HCT116 (cell line): Measurements from ENCODE around the gene ADAM30. TPM values are rescaled to one million over a fixed set of nuclear protein-coding genes. Genes with fewer than 3 reads are reported as not detected.

Experiments
- ATAC-seq: fragments of 200-7000 bp; cut with Tn5 transposase; 2 replicates; pipeline ENCODE4 v1.9.1; 2020; ENCODE audit warnings: mild to moderate bottlenecking, moderate library complexity
- BruUV-seq: library from RNA; stranded (reverse); fragments of 400-500 nt; replicated peaks from 2 replicates; lab custom pipeline; 2021; lab: Mats Ljungman, UMichigan
- CTCF ChIA-PET: fragments of 300-600 bp; sonication (Branson Sonifier 250); formaldehyde crosslinking; loops from one replicate; lab custom pipeline; 2021; ENCODE audit warnings: antibody characterized with exemption; lab: Charles Lee
- POLR2A ChIA-PET: fragments of 300-600, 350-600 bp; sonication (Branson Sonifier 250); formaldehyde crosslinking; loops from one replicate; lab custom pipeline; 2021; ENCODE audit warnings: antibody characterized with exemption; lab: Charles Lee
- RAD21 ChIA-PET, 2 experiments: fragments of 300-600 bp; sonication (Branson Sonifier 250); formaldehyde crosslinking; loops; one replicate each; lab custom pipeline; 2023; ENCODE audit warnings: low total read pairs in 2 of 2; ENCODE audit not compliant: uncharacterized antibody in 2 of 2, unreplicated experiment in 2 of 2, low non-redundant PET in 1 of 2; lab: Charles Lee
- DNase-seq: peaks from one replicate; pipeline ENCODE4 v3.0.0-alpha.2; 2010; ENCODE audit warnings: low read depth, low spot score
- H2AFZ ChIP-seq: fragments of 200-600 bp; shearing (Covaris generic), sonication (generic); 2 replicates; pipeline ENCODE4 v1.6.1; 2017; ENCODE audit warnings: low read depth, mixed run types, mixed read lengths, antibody characterized with exemption, low read length; ENCODE audit not compliant: poor library complexity, severe bottlenecking
- H3K27ac ChIP-seq: 2 replicates; pipeline ENCODE4 v1.5.1; 2012; ENCODE audit warnings: low read depth, low read length
- H3K27me3 ChIP-seq: fragments of 200-600 bp; sonication (generic); 2 replicates; pipeline ENCODE4 v1.6.1; 2016; ENCODE audit warnings: mixed run types, low read length, mixed read lengths; ENCODE audit not compliant: insufficient read depth
- H3K36me3 ChIP-seq, 2 experiments: fragments of 200-500 bp in 1 of 2; fragments of 200-600 bp in 1 of 2; sonication (Bioruptor generic) in 1 of 2; sonication (generic) in 1 of 2; 2 replicates each; pipeline versions ENCODE4 v1.5.1 to v1.6.1; 2014 to 2016; ENCODE audit warnings: low read length in 2 of 2, inconsistent platforms in 1 of 2, mixed read lengths in 1 of 2, mixed run types in 1 of 2; ENCODE audit not compliant: insufficient read depth in 2 of 2, control insufficient read depth in 1 of 2
- H3K4me1 ChIP-seq, 2 experiments: fragments of 200-600 bp in 1 of 2; sonication (generic) in 1 of 2; 2 replicates each; pipeline versions ENCODE4 v1.5.1 to v1.6.1; 2012 to 2017; ENCODE audit warnings: low read length in 2 of 2, inconsistent platforms in 1 of 2, mild to moderate bottlenecking in 1 of 2, mixed read lengths in 1 of 2, mixed run types in 1 of 2, moderate library complexity in 1 of 2; ENCODE audit not compliant: insufficient read depth in 2 of 2, control insufficient read depth in 1 of 2
- H3K4me2 ChIP-seq: fragments of 200-600 bp; sonication (generic); 2 replicates; pipeline ENCODE4 v1.6.1; 2017; ENCODE audit warnings: mixed run types, low read length, mixed read lengths
- H3K4me3 ChIP-seq, 2 experiments: fragments of 200-600 bp in 1 of 2; sonication (generic) in 1 of 2; replicated peaks in 1 of 2; 2 replicates each; pipeline ENCODE4 v1.5.1; 2011 to 2016; ENCODE audit warnings: low read length in 2 of 2, control low read depth in 1 of 2, low read depth in 1 of 2, mild to moderate bottlenecking in 1 of 2, mixed read lengths in 1 of 2, mixed run types in 1 of 2
- H3K79me2 ChIP-seq: fragments of 200-600 bp; sonication (generic); 2 replicates; pipeline ENCODE4 v1.6.1; 2017; ENCODE audit warnings: mild to moderate bottlenecking, mixed run types, low read length, moderate library complexity, mixed read lengths; ENCODE audit not compliant: insufficient read depth
- H3K9ac ChIP-seq: fragments of 200-600 bp; sonication (generic); 2 replicates; pipeline ENCODE4 v1.6.1; 2016; ENCODE audit warnings: low read length, mixed read lengths
- H3K9me2 ChIP-seq: fragments of 200-600 bp; sonication (generic), shearing (Covaris generic); 2 replicates; pipeline ENCODE4 v1.6.1; 2017; ENCODE audit warnings: mixed run types, mild to moderate bottlenecking, moderate library complexity; ENCODE audit not compliant: insufficient read depth
- H3K9me3 ChIP-seq, 2 experiments: fragments of 200-500 bp in 1 of 2; fragments of 200-600 bp in 1 of 2; sonication (Bioruptor generic) in 1 of 2; sonication (generic) in 1 of 2; 2 replicates each; pipeline ENCODE4 v1.6.1; 2014 to 2017; ENCODE audit warnings: low read length in 2 of 2, mixed read lengths in 2 of 2, inconsistent platforms in 1 of 2, low read depth in 1 of 2, mild to moderate bottlenecking in 1 of 2, mixed run types in 1 of 2, moderate library complexity in 1 of 2; ENCODE audit not compliant: control insufficient read depth in 1 of 2, insufficient read depth in 1 of 2
- H4K20me1 ChIP-seq: fragments of 200-600 bp; sonication (generic), shearing (Covaris generic); 2 replicates; pipeline ENCODE4 v1.6.1; 2017; ENCODE audit warnings: mixed run types, mild to moderate bottlenecking, moderate library complexity; ENCODE audit not compliant: insufficient read depth
- ATF3 ChIP-seq: IDR thresholded peaks from 2 replicates; pipeline ENCODE4 v1.6.1; 2012
- CEBPB ChIP-seq: IDR thresholded peaks from 2 replicates; pipeline ENCODE4 v1.6.1; 2012; ENCODE audit warnings: low read depth
- EGR1 ChIP-seq: IDR thresholded peaks from 2 replicates; pipeline ENCODE4 v1.6.1; 2012; ENCODE audit warnings: low read depth
- ELF1 ChIP-seq: IDR thresholded peaks from 2 replicates; pipeline ENCODE4 v1.6.1; 2012; ENCODE audit warnings: low read depth, borderline replicate concordance
- EZH2phosphoT487 ChIP-seq: fragments of 200-600 bp; IDR thresholded peaks from 2 replicates; pipeline ENCODE4 v1.6.1; 2018; ENCODE audit warnings: antibody characterized with exemption, borderline replicate concordance
- FOSL1 ChIP-seq: IDR thresholded peaks from 2 replicates; pipeline ENCODE4 v1.6.1; 2012; ENCODE audit warnings: low read depth
- JUND ChIP-seq: IDR thresholded peaks from 2 replicates; pipeline ENCODE4 v1.6.1; 2012
- MAX ChIP-seq: IDR thresholded peaks from 2 replicates; pipeline ENCODE4 v1.6.1; 2012
- POLR2AphosphoS5 ChIP-seq: IDR thresholded peaks from 2 replicates; pipeline ENCODE4 v1.6.1; 2011; ENCODE audit warnings: mild to moderate bottlenecking, low read depth, low read length, moderate library complexity
- RAD21 ChIP-seq: IDR thresholded peaks from 2 replicates; pipeline ENCODE4 v1.6.1; 2012; ENCODE audit warnings: low read depth, mild to moderate bottlenecking
- TCF7L2 ChIP-seq: IDR thresholded peaks from 2 replicates; pipeline ENCODE4 v1.7.0; 2011; ENCODE audit warnings: borderline replicate concordance, inconsistent platforms; ENCODE audit not compliant: insufficient read depth, insufficient read length; ENCODE audit errors: extremely low read depth
- ZFX ChIP-seq: fragments of 450-650 bp; IDR thresholded peaks from 2 replicates; pipeline ENCODE4 v1.6.1; 2017
- ZNF274 ChIP-seq: fragments of 200-500 bp; sonication (Bioruptor generic); IDR thresholded peaks from 2 replicates; pipeline ENCODE4 v1.6.1; 2014; ENCODE audit warnings: mild to moderate bottlenecking, low read depth, low read length, inconsistent platforms
- intact Hi-C: fragments of 100-400 bp; cut with micrococcal nuclease; formaldehyde crosslinking; loops from 2 replicates; pipeline ENCODE4 v1.10.0; 2022
- total RNA-seq: library from RNA; stranded (reverse); gene quantifications from one replicate; pipeline ENCODE4 v1.2.1, GENCODE V29; 2021; ENCODE audit not compliant: unreplicated experiment
- TF ChIP-seq, protein P1 (sequence below): IDR thresholded peaks from 2 replicates; pipeline ENCODE4 v1.6.1; 2011; ENCODE audit warnings: mild to moderate bottlenecking, low read length, moderate library complexity; ENCODE audit not compliant: insufficient replicate concordance; ENCODE audit errors: extremely low read depth

ADAM30 gene
- total RNA-seq, 1 experiment from 2014 or later = not detected

- Histone ChIP-seq H4K20me1 (no peaks in the 10 kb centered on the region), H3K36me3 (peaks cover 10% of the 10 kb centered on the region in 2 experiments; a peak in 3 of 4 replicates), H3K79me2 (no peaks in the 10 kb centered on the region), H3K4me1 (no peaks in the 10 kb centered on the region), H3K4me3 (no peak overlapping the region), H3K4me2 (no peak overlapping the region), H3K27me3 (no peaks in the 10 kb centered on the region), H3K9me3 (no peaks in the 10 kb centered on the region), H3K9ac (no peak overlapping the region), H2AFZ (no peak overlapping the region), H3K9me2 (no peaks in the 10 kb centered on the region), H3K27ac (no peak overlapping the region)
- ChIA-PET POLR2A (no interaction called here), RAD21 (no interaction called here), CTCF (no interaction called here)
- no TSS peak for BruUV-seq
- intact Hi-C loops = no loop called here
- ATAC-seq (no peak), DNase-seq (no peak)
- no peak for TF ChIP-seq EGR1
Measured at GRCh38 chr1:119910618-119911017, 14.3 kb upstream of the ADAM30 start.

GRCh38 chr1:119909890-119910596 lies 13.7 kb upstream of the ADAM30 start:
- RAD21 ChIA-PET = no interaction called here
- no peaks in the 10 kb centered on the region for H3K9me3 ChIP-seq
- no peaks in the 10 kb centered on the region for H3K27me3 ChIP-seq
- ATAC-seq (no peak), DNase-seq (no peak)
- POLR2A ChIA-PET = no interaction called here
- no peaks in the 10 kb centered on the region for H3K4me1 ChIP-seq
- no peak overlapping the region for H3K27ac ChIP-seq
- CTCF ChIA-PET = no interaction called here
- peaks cover 6% of the 10 kb centered on the region in 2 experiments; a peak in 2 of 4 replicates for H3K36me3 ChIP-seq
- no peak overlapping the region for H3K4me2 ChIP-seq
- H3K4me3 ChIP-seq = no peak overlapping the region
- H3K79me2 ChIP-seq = no peaks in the 10 kb centered on the region
- intact Hi-C loops = no loop called here
- H2AFZ ChIP-seq = no peak overlapping the region
- H3K9ac ChIP-seq = no peak overlapping the region
- H4K20me1 ChIP-seq = no peaks in the 10 kb centered on the region
- no peaks in the 10 kb centered on the region for H3K9me2 ChIP-seq
- BruUV-seq = no TSS peak
- TF ChIP-seq FOSL1 (no peak), EGR1 (no peak), JUND (no peak), ZFX (no peak), TCF7L2 (no peak), RAD21 (no peak), ELF1 (no peak), ATF3 (no peak), ZNF274 (no peak), POLR2AphosphoS5 (no peak), CEBPB (no peak), MAX (no peak), EZH2phosphoT487 (no peak)
- TF ChIP-seq, protein P1, sequence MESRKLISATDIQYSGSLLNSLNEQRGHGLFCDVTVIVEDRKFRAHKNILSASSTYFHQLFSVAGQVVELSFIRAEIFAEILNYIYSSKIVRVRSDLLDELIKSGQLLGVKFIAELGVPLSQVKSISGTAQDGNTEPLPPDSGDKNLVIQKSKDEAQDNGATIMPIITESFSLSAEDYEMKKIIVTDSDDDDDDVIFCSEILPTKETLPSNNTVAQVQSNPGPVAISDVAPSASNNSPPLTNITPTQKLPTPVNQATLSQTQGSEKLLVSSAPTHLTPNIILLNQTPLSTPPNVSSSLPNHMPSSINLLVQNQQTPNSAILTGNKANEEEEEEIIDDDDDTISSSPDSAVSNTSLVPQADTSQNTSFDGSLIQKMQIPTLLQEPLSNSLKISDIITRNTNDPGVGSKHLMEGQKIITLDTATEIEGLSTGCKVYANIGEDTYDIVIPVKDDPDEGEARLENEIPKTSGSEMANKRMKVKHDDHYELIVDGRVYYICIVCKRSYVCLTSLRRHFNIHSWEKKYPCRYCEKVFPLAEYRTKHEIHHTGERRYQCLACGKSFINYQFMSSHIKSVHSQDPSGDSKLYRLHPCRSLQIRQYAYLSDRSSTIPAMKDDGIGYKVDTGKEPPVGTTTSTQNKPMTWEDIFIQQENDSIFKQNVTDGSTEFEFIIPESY = no peak
